Body of pancreas (tissue), 4 donors: ENCODE data around the gene OR6C76.
"Not testable (repeated sequence)": the region's sequence is repeated elsewhere in the genome, so short reads cannot be mapped to it uniquely, and the experiment has no call there.

Experiments
- CTCF ChIP-seq, 7 experiments: fragments of 450-650 bp in 4 of 7; fragments of 200-600 bp in 3 of 7; sonication (generic) in 3 of 7; IDR thresholded peaks; one replicate each; pipeline ENCODE4 v1.5.1; 2016 to 2019; ENCODE audit warnings: antibody characterized with exemption in 7 of 7
- POLR2A ChIP-seq, 3 donors: fragments of 450-650 bp; IDR thresholded peaks; one replicate each; pipeline ENCODE4 v1.6.1; 2016; ENCODE audit warnings: antibody characterized with exemption in 3 of 3, mild to moderate bottlenecking in 2 of 3

- not testable (repeated sequence) for TF ChIP-seq CTCF, POLR2A (IDR thresholded peaks at IDR 0.05)
Observed at GRCh38 chr12:55414889-55415288, 11.2 kb upstream of the OR6C76 start.
